ENCODE measurements around the gene ITGAV.

GRCh38 chr2:186644791-186645190 is 54.9 kb downstream of the ITGAV start:
- no peak for TF ChIP-seq ZNF274 (IDR thresholded peaks at IDR 0.05; ENCODE audit: low read depth, low read length)
- TF ChIP-seq YY1 (IDR thresholded peaks at IDR 0.05; ENCODE audit: insufficient read depth, insufficient read length): no peak
- no peak for TF ChIP-seq SUZ12 (IDR thresholded peaks at IDR 0.05; ENCODE audit: extremely low read depth, insufficient read depth, insufficient read length)

Measured in NT2/D1 (cell line).